IMR-90 (cell line): ENCODE measurements around the gene LONP1. TPM values are rescaled to one million over a fixed set of nuclear protein-coding genes. Genes with fewer than 3 reads are reported as not detected.

Source experiments
- ATAC-seq: fragments of 200-7000 bp; cut with Tn5 transposase; 2 replicates; pipeline ENCODE4 v1.9.1; 2020; ENCODE audit warnings: low read depth, mild to moderate bottlenecking, moderate library complexity
- BruUV-seq: library from RNA; stranded (reverse); fragments of 400-500 nt; replicated peaks from 2 replicates; lab custom pipeline; 2021; lab: Mats Ljungman, UMichigan
- CTCF ChIA-PET: fragments of 300-600 bp; formaldehyde crosslinking; extraction: SDS; loops from one replicate; lab custom pipeline; 2021; ENCODE audit warnings: antibody characterized with exemption; lab: Yijun Ruan, JAX
- POLR2A ChIA-PET: fragments of 300-600 bp; sonication (Branson Sonifier 250); formaldehyde crosslinking; loops from one replicate; lab custom pipeline; 2022; ENCODE audit warnings: antibody characterized with exemption; ENCODE audit not compliant: unreplicated experiment; lab: Charles Lee
- DNase-seq: peaks from one replicate; pipeline ENCODE4 v3.0.0; 2013
- H2AFZ ChIP-seq: replicated peaks from 2 replicates; pipeline ENCODE3; 2013; ENCODE audit warnings: low read length, mild to moderate bottlenecking; ENCODE audit not compliant: poor library complexity
- H2AK5ac ChIP-seq: 2 replicates; pipeline ENCODE4 v1.6.1; 2013; ENCODE audit warnings: low read depth, low read length, inconsistent platforms
- H2AK9ac ChIP-seq: replicated peaks from 2 replicates; pipeline ENCODE3; 2013; ENCODE audit warnings: mild to moderate bottlenecking, low read depth, low read length, moderate library complexity; ENCODE audit not compliant: poor library complexity
- H2BK120ac ChIP-seq: 2 replicates; pipeline ENCODE4 v1.6.1; 2013; ENCODE audit warnings: low read depth, low read length, inconsistent platforms
- H2BK15ac ChIP-seq: 3 replicates; pipeline ENCODE4 v1.6.1; 2013; ENCODE audit warnings: low read depth, low read length, inconsistent platforms
- H2BK20ac ChIP-seq: 2 replicates; pipeline ENCODE4 v1.6.1; 2013; ENCODE audit warnings: low read depth, mild to moderate bottlenecking, inconsistent platforms, low read length, moderate library complexity
- H2BK5ac ChIP-seq: 2 replicates; pipeline ENCODE4 v1.6.1; 2013; ENCODE audit warnings: mild to moderate bottlenecking, low read depth, low read length, inconsistent platforms; ENCODE audit not compliant: poor library complexity, severe bottlenecking
- H3K14ac ChIP-seq: replicated peaks from 2 replicates; pipeline ENCODE4 v1.6.1; 2013; ENCODE audit warnings: low read depth, low read length, inconsistent platforms
- H3K18ac ChIP-seq: 2 replicates; pipeline ENCODE4 v1.6.1; 2013; ENCODE audit warnings: low read depth, low read length, control low read depth
- H3K23ac ChIP-seq: 2 replicates; pipeline ENCODE4 v1.6.1; 2013; ENCODE audit warnings: low read depth, low read length, inconsistent platforms
- H3K27ac ChIP-seq: 2 replicates; pipeline ENCODE4 v1.5.1; 2013; ENCODE audit warnings: mild to moderate bottlenecking, control low read depth, low read length; ENCODE audit not compliant: insufficient read depth
- H3K27me3 ChIP-seq: 2 replicates; pipeline ENCODE4 v1.6.1; 2013; ENCODE audit warnings: low read length; ENCODE audit not compliant: control insufficient read depth, insufficient read depth
- H3K36me3 ChIP-seq: 2 replicates; pipeline ENCODE4 v1.6.1; 2013; ENCODE audit warnings: low read length, mixed read lengths; ENCODE audit not compliant: control insufficient read depth, insufficient read depth
- H3K4ac ChIP-seq: 2 replicates; pipeline ENCODE4 v1.6.1; 2013; ENCODE audit warnings: low read depth, low read length, inconsistent platforms
- H3K4me1 ChIP-seq: 2 replicates; pipeline ENCODE4 v1.6.1; 2013; ENCODE audit warnings: low read length, mixed read lengths; ENCODE audit not compliant: control insufficient read depth, insufficient read depth
- H3K4me2 ChIP-seq: 2 replicates; pipeline ENCODE4 v1.6.1; 2013; ENCODE audit warnings: low read depth, mild to moderate bottlenecking, control low read depth, low read length, moderate library complexity
- H3K4me3 ChIP-seq: 2 replicates; pipeline ENCODE4 v1.5.1; 2013; ENCODE audit warnings: low read depth, mild to moderate bottlenecking, control low read depth, low read length, moderate library complexity; ENCODE audit not compliant: insufficient read depth
- H3K56ac ChIP-seq: 2 replicates; pipeline ENCODE4 v1.6.1; 2013; ENCODE audit warnings: low read length, inconsistent platforms; ENCODE audit not compliant: insufficient read depth; ENCODE audit errors: extremely low read depth
- H3K79me1 ChIP-seq, 2 experiments: 2 replicates each; pipeline ENCODE4 v1.6.1; 2013; ENCODE audit warnings: low read length in 2 of 2, inconsistent platforms in 1 of 2, low read depth in 1 of 2
- H3K9ac ChIP-seq: 2 replicates; pipeline ENCODE4 v1.6.1; 2013; ENCODE audit warnings: low read depth, low read length, control low read depth
- H3K9me1 ChIP-seq: 2 replicates; pipeline ENCODE4 v1.6.1; 2013; ENCODE audit warnings: low read length, inconsistent platforms; ENCODE audit not compliant: insufficient read depth
- H3K9me3 ChIP-seq: 2 replicates; pipeline ENCODE4 v1.6.1; 2013; ENCODE audit warnings: low read length; ENCODE audit not compliant: control insufficient read depth, insufficient read depth
- H4K20me1 ChIP-seq: 2 replicates; pipeline ENCODE4 v1.6.1; 2013; ENCODE audit warnings: low read length, inconsistent platforms; ENCODE audit not compliant: insufficient read depth
- H4K5ac ChIP-seq: 2 replicates; pipeline ENCODE4 v1.6.1; 2013; ENCODE audit warnings: mild to moderate bottlenecking, low read depth, low read length, control low read depth
- H4K8ac ChIP-seq, 2 experiments: 2 replicates each; pipeline ENCODE4 v1.6.1; 2013; ENCODE audit warnings: low read depth in 2 of 2, low read length in 2 of 2, control low read depth in 1 of 2, inconsistent platforms in 1 of 2
- H4K91ac ChIP-seq: 2 replicates; pipeline ENCODE4 v1.6.1; 2013; ENCODE audit warnings: low read depth, low read length, inconsistent platforms; ENCODE audit not compliant: insufficient read depth
- MAFK ChIP-seq: IDR thresholded peaks from 2 replicates; pipeline ENCODE4 v1.6.1; 2012; ENCODE audit warnings: low read depth, low read length, improper control_type of control experiment
- NFE2L2 ChIP-seq: fragments of 150-350 bp; IDR thresholded peaks from 2 replicates; pipeline ENCODE4 v1.6.1; 2016; ENCODE audit warnings: low read depth, mild to moderate bottlenecking, low read length
- RAD21 ChIP-seq: IDR thresholded peaks from 2 replicates; pipeline ENCODE4 v1.6.1; 2012; ENCODE audit warnings: low read length, improper control_type of control experiment
- WGBS, 2 experiments: methylation state at CpG; one replicate each; pipeline versions ENCODE4 v1.1.5 to v1.1.7; 2013; ENCODE audit warnings: missing lambda C conversion rate in 2 of 2; ENCODE audit not compliant: insufficient read length in 1 of 2; ENCODE audit errors: extremely low coverage in 2 of 2; 5-methylcytosine and 5-hydroxymethylcytosine counted together
- dilution Hi-C: fragments of 300-500 bp; cut with HindIII; formaldehyde crosslinking; loops from one replicate; pipeline ENCODE4 v1.14.3; 2018; ENCODE audit warnings: low sequenced_read_pairs; ENCODE audit not compliant: unreplicated experiment
- in situ Hi-C: fragments of 300-500 bp; cut with MboI; formaldehyde crosslinking; loops from 3 replicates; pipeline ENCODE4 v1.14.3; 2019; ENCODE audit warnings: low sequenced_read_pairs, inconsistent platforms, mixed read lengths
- intact Hi-C: fragments of 100-400 bp; cut with micrococcal nuclease; formaldehyde crosslinking; loops from 2 replicates; pipeline ENCODE4 v1.10.0; 2022
- polyA plus RNA-seq, 3 experiments: library from polyadenylated mRNA; depleted of rRNA; stranded (reverse); fragments of >200 nt; gene quantifications; 2 replicates each; pipeline ENCODE4 v1.2.3, GENCODE V29; 2012; ENCODE audit warnings: low replicate concordance in 1 of 3
- total RNA-seq: library from RNA; depleted of rRNA; stranded (reverse); fragments of >200 nt; gene quantifications from 2 replicates; pipeline ENCODE4 v1.2.3, GENCODE V29; 2012

Gene LONP1
- total and polyA plus RNA-seq, 2 of the 4 experiments (the other 2 are of a cell fraction), result 64.2 to 93.2 TPM

DNA sequence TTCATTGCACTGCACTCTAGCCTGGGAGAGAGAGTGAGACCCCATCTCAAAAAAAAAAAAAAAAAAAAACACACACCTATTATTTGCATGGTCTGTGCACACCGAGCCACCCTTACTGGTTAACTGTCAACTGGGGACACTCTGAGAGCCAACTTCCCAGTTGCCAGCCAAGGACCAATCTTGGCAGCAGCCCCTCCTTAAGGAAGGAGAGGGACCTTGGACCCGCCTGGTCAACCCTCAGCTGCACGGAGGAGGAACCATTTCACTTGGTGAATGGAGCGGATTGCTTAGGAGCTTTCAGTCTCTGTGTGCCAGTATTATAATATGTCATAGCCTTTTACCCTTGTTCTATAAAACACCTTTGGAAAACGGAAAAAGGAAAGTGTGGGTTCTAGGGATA lies 64.5 kb downstream of the LONP1 start:
- Histone ChIP-seq H3K27ac (no peak overlapping the region), H2BK20ac (no peak overlapping the region), H2BK5ac (no peak overlapping the region), H4K20me1 (no peaks in the 10 kb centered on the region; the same call in 1 of the 2 replicates), H3K4ac (no peak overlapping the region), H3K36me3 (peaks cover 79% of the 10 kb centered on the region), H4K5ac (no peak overlapping the region), H4K91ac (no peak overlapping the region), H3K9ac (no peak overlapping the region), H3K18ac (no peak overlapping the region), H3K4me1 (no peaks in the 10 kb centered on the region), H2BK120ac (no peak overlapping the region), H2AK9ac (no peak overlapping the region), H2AK5ac (no peak overlapping the region), H3K56ac (no peak overlapping the region), H3K4me2 (no peak overlapping the region), H3K27me3 (no peaks in the 10 kb centered on the region), H2BK15ac (no peak overlapping the region), H3K4me3 (no peak overlapping the region), H2AFZ (no peak overlapping the region), H3K79me1 (peaks cover 13 to 29% of the 10 kb centered on the region in 2 experiments), H3K23ac (no peak overlapping the region), H3K9me1 (0 out of 2 replicates have a peak, but pooled peaks cover 2% of the 10 kb centered on the region), H3K14ac (no peak overlapping the region), H4K8ac (no peak overlapping the region), H3K9me3 (no peaks in the 10 kb centered on the region)
- intact Hi-C loops (no loop called here), dilution Hi-C loops (no loop called here), in situ Hi-C loops (no loop called here)
- ChIA-PET POLR2A (no interaction called here), CTCF (no interaction called here)
- no CpG with 5 or more reads among the region's 5 CpGs for whole genome bisulfite sequencing, 2 experiments
- TF ChIP-seq NFE2L2, result no peak
- no peak for TF ChIP-seq RAD21
- no peak for TF ChIP-seq MAFK
- ATAC-seq (no peak), DNase-seq (no peak)
- BruUV-seq, result no TSS peak
